HL-60 (cell line): ENCODE data around the gene CD247.

Experiments used
- GABPA ChIP-seq: IDR thresholded peaks from 2 replicates; pipeline ENCODE4 v1.6.1; 2012; ENCODE audit warnings: low read depth
- POLR2AphosphoS5 ChIP-seq: IDR thresholded peaks from 2 replicates; pipeline ENCODE4 v1.6.1; 2012; ENCODE audit warnings: low read depth
- TF ChIP-seq, protein P1 (sequence below): IDR thresholded peaks from one replicate; pipeline ENCODE4 v1.5.1; 2011; ENCODE audit warnings: low read length, control low read depth, inconsistent platforms; ENCODE audit not compliant: insufficient read depth
- TF ChIP-seq, protein P2 (sequence below): IDR thresholded peaks from 2 replicates; pipeline ENCODE4 v1.6.1; 2012; ENCODE audit warnings: low read depth; ENCODE audit not compliant: insufficient replicate concordance

DNA sequence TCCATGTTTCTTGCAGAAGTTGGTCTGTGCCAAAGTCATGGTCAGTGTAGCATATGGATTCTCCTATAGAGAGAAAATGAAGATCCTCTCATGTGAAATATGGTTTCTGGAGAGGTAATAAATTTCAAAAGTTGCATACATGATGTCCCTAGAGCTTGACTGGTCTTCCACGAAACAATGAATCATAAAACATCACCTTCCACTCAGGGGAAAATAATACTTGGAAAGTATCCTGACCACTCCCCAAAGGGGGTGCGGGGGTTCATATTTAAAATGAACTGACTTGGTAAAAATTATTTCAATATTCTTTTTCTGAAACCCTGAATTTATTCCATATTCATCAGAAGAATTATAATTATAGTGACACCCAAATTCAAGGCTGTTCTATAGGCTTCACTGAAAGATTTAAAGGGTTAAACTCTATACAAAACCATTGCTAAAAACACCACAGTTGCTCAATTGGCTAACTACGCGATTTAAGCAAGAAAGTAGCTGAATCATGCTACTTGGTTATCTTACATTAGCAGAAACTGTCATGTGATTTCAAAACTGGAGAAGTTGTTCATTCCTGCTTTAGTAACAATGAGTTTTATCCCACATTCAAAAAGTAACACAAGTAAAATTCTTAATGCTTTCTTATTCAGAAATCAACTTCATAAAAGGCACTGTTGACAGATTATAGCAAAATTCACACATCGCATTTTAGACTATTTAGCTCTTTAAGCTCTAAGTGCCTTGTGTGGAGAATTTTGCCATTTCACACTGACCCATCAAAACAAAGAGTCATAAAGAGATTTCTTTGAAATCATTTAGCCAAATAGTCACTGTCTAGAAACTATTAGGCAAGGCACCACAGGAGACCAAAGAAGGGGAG, 30.0 kb upstream of the CD247 start:
- TF ChIP-seq, protein P1, sequence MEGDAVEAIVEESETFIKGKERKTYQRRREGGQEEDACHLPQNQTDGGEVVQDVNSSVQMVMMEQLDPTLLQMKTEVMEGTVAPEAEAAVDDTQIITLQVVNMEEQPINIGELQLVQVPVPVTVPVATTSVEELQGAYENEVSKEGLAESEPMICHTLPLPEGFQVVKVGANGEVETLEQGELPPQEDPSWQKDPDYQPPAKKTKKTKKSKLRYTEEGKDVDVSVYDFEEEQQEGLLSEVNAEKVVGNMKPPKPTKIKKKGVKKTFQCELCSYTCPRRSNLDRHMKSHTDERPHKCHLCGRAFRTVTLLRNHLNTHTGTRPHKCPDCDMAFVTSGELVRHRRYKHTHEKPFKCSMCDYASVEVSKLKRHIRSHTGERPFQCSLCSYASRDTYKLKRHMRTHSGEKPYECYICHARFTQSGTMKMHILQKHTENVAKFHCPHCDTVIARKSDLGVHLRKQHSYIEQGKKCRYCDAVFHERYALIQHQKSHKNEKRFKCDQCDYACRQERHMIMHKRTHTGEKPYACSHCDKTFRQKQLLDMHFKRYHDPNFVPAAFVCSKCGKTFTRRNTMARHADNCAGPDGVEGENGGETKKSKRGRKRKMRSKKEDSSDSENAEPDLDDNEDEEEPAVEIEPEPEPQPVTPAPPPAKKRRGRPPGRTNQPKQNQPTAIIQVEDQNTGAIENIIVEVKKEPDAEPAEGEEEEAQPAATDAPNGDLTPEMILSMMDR, result no peak
- no peak; the same call in 1 of the 2 replicates for TF ChIP-seq POLR2AphosphoS5
- TF ChIP-seq GABPA, result no peak
- TF ChIP-seq, protein P2, sequence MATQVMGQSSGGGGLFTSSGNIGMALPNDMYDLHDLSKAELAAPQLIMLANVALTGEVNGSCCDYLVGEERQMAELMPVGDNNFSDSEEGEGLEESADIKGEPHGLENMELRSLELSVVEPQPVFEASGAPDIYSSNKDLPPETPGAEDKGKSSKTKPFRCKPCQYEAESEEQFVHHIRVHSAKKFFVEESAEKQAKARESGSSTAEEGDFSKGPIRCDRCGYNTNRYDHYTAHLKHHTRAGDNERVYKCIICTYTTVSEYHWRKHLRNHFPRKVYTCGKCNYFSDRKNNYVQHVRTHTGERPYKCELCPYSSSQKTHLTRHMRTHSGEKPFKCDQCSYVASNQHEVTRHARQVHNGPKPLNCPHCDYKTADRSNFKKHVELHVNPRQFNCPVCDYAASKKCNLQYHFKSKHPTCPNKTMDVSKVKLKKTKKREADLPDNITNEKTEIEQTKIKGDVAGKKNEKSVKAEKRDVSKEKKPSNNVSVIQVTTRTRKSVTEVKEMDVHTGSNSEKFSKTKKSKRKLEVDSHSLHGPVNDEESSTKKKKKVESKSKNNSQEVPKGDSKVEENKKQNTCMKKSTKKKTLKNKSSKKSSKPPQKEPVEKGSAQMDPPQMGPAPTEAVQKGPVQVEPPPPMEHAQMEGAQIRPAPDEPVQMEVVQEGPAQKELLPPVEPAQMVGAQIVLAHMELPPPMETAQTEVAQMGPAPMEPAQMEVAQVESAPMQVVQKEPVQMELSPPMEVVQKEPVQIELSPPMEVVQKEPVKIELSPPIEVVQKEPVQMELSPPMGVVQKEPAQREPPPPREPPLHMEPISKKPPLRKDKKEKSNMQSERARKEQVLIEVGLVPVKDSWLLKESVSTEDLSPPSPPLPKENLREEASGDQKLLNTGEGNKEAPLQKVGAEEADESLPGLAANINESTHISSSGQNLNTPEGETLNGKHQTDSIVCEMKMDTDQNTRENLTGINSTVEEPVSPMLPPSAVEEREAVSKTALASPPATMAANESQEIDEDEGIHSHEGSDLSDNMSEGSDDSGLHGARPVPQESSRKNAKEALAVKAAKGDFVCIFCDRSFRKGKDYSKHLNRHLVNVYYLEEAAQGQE, result peak; percentile 18
